Mucosa of gallbladder (tissue), 1 donor: ENCODE measurements around the gene RER1. TPM values are rescaled to one million over a fixed set of nuclear protein-coding genes. Genes with fewer than 3 reads are reported as not detected.

Experiments used
- DNase-seq: peaks from one replicate; pipeline ENCODE4 v3.0.0-alpha.2; 2020; ENCODE audit warnings: low spot score
- total RNA-seq: library from RNA; stranded (reverse); gene quantifications from one replicate; pipeline ENCODE4 v1.2.1, GENCODE V29; 2021
- donor health status: DM: no; HTN: no; CAD: no.

The RER1 gene
- total RNA-seq, 1 donor from 2014 or later = 172 TPM

- DNase-seq = no peak
Measured at GRCh38 chr1:2389644-2390043, 2.0 kb upstream of the RER1 start.

DNA sequence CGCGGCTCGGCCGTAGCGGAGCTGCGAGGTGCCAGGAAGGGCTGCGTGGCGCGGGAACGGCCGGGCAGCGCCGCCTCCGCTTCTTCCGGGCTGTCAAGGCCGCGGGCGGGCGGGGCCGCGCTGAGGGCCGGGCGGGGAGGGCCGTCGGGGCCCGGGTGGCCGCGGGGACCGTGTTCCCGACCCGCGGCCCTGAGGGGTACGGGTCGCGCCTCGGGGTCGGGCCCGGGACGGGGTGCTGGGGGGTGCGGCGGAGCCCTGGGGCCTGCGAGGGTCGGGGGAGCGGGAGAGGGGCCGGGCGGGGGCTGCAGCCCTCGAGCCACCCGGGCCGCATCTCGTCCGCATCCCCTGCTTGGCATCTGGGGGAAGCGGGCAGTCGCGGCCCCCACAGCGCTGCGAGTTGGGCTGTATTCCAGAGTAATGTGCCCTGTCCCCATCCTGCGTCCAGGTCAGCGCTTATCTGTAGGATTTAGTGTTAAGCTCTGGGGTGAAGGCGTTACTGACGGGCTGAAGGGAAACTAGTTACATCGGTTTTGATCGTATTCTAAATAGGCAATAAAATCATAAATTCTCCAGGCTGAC, 379 bp downstream of the RER1 start:
- DNase-seq = no peak

DNA sequence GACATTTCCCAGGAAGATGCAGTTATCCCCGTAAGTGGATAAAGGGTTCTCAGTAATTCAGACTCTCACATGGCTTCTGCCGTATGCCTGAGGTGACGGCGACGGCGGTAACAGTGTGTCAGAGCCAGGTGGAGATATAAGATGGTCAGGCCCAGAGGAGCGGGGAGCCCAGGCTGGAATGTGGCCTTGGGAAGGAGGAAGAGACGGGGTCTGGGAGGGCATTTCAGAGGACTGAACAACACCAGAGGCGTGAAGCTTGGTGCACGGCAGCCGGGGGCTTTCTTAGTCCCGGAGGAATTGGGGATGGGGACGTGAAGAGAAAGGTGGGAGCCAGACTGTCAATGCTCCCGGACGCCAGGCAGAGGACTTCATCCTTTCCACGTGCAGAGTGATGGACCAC, 1.0 kb downstream of the RER1 start:
- DNase-seq = no peak

- DNase-seq = peak; percentile 51
Measured at GRCh38 chr1:2393471-2393877, 1.8 kb downstream of the RER1 start.

- DNase-seq = no peak
Measured at GRCh38 chr1:2394220-2394619, 2.6 kb downstream of the RER1 start.

GRCh38 chr1:2394761-2395160, 3.1 kb downstream of the RER1 start:
- no peak for DNase-seq

DNA sequence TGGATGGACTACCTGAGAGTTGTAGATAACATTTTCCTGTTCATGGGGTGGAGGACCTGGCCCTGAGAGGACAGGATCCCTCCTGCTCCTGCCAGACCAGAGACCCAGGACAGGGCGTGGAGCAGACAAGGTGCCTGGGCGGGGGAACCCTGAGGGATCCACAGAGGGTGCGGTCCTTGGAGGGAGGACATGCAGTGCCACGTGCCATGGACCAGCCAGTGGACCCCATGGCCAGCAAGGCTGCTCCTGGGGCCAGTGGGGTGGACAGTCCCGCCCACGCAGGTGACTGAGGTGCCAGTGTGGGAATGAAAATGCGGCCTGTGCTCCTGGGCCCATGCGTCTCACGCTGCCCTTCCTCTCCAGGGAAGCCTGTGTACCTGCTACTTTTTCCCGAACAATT, 3.6 kb downstream of the RER1 start:
- no peak for DNase-seq

GRCh38 chr1:2396059-2396458, 4.4 kb downstream of the RER1 start:
- no peak for DNase-seq

- no peak for DNase-seq
Measured at GRCh38 chr1:2396476-2396875, 4.8 kb downstream of the RER1 start.

GRCh38 chr1:2397007-2397679, 5.5 kb downstream of the RER1 start:
- peak; percentile 54 for DNase-seq

DNA sequence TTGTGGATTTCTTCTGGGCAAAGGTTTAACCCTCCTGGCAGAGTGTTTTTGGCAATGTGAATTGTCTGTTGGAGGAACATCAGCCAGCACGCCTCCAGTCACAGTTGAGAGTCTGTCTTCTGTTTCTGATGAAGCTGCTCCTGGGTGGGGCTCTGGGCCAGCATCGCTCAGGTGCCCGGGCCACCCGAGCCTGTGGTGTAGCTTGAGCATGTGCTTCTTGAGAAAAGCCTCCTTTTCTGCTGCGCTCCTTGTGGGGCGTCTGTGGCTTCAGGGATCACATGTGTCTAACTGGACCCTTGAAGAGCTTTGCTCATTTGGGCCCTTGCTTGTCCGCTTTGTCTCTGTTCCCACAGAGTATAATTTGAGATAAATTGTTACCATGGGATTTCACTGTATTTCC, 7.2 kb downstream of the RER1 start:
- no peak for DNase-seq

- no peak for DNase-seq
Measured at GRCh38 chr1:2399890-2400575, 8.4 kb downstream of the RER1 start.

DNA sequence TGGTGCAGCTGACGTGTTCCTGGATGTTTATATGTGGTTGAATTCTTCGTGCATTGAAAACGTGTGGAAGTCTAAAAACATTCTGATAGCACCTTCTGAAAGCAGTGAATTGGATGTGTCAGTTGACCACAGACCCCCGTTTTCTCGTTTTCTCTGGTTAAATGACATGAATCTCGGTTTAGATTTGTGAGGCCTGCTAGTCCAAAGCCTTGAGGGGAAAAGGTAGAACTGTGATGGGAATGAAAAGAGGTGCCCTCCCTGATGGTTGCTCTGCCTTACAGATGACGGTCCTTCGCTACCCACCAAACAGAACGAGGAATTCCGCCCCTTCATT, 8.9 kb downstream of the RER1 start:
- no peak for DNase-seq

DNA sequence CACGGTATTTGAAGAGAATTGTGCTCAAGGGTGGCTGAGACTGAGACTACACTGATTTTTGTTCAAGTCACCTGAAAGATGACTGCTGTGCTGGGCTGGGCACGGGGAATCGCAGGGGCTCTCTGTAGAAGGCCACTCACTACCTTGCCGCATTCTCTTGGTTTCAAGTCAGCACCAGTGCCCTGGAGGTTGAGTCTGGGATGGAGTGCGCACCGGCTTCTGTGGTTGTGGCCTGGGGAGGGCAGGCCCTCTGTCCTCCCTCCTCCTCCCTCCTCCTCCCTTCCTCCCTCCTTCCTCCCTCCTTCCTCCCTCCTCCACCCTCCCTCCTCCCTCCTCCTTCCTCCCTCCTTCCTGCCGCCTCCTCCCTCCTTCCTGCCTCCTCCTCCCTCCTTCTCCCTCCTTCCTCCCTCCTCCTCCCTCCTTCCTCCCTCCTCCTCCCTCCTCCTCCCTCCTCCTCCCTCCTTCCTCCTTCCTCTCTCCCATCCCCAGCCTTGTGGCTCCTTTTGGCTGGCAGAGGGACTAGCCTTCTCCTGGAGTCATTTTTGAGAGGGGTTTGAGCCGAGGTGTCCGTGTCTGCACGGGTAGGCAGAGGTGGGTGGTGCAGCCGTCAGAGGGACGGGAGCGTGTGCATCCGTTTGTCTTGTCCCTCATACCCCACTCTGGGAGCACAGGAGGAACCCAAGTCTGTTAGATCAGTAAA, 9.5 kb downstream of the RER1 start:
- DNase-seq = no peak

- DNase-seq = no peak
Measured at GRCh38 chr1:2402420-2402819, 10.8 kb downstream of the RER1 start.

GRCh38 chr1:2403273-2403672, 11.6 kb downstream of the RER1 start:
- no peak for DNase-seq

- no peak for DNase-seq
Measured at GRCh38 chr1:2404142-2404889, 12.7 kb downstream of the RER1 start.

DNA sequence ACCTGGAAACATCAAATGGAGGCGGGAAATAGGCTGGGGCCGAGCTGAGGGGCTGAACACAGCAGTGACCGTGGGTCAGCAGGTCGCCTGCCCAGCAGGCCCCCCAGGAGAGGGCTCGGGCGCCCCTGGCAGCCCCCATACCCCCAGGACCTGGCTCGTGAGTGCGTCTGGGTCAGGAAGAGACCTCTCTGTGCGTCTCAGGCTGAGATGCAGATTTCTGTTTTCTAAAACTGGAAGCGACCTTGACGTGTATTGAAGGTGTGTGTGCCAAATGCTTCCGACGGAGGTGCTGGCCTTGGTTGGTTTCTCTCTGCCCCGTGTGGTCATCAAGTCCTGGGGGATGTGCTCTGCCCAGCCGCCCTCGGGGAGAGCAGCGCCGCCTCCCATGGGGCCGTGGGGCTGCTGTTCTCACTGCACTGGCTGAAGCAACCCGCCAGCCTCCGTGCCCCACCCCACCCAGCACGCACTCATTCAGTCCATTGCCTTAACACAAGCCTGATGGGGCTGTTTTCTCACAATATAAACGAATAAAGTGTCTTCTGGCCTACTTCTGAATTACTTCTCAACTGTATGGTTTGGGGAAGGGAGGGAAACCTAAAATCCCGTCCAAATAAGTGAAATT, 13.4 kb downstream of the RER1 start:
- DNase-seq = no peak

DNA sequence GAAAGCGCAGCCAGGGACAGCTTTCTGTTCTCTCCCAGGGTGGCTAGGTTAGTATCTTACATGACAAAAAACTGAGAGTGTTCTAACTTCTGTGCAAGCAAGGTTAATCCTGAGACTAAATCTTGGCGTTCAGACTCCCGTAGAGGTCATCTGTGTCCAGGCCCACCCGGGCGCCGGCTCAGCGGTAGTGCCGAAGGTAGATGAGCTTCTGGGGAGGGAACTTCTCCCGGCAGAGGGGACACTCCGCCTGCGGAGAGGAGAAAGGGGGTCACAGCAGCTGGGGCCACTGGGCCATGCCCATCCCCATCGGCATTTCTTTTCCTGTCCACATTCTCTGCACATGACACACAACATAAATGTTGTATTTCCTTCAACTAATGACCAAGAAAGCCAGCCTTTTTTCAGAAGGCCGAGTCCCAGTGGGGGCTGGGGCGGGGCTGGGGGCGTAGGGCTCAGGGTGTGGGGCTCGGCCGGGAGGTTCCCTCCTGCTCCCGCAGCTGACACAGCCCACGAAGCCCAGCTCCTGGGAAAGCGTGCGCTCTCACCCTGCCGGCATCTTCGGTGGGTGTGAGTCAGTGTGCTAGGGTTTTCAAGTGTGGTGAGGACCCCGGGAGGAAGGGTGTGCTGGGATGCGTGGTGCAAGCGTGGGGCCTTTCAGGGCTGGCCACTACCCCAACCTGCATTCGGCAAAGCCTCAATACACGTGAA, 14.1 kb downstream of the RER1 start:
- DNase-seq = no peak

DNA sequence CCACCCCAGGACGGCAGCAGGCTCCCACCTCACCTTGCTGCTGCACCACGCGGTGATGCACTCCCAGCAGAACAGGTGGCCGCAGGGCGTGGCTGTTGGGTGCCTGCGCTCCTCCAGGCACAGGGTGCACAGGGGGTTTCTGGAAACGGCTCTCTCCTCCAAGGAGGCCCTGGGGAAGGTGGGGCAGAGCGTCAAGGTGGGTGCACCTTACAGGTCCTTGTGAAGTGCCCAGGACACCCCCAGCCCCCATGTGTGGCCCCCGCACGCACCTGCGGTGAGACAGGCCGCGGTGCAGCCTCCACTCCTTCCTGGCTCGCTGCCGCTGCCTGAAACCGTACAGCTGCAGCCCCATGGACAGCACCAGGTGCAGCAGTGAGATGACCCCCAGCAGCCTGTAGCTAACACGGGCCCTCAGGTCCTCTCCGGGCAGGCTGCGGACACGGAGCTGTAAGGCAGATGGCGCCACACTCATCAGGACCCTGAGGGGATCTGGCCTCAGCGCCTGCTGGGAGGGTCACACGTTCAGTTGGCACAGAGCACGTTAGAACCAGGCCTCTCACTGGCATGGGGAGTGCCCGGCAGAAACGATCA, 14.9 kb downstream of the RER1 start:
- no peak for DNase-seq
